ENCODE data around the gene CAMK1G. TPM values are rescaled to one million over a fixed set of nuclear protein-coding genes. Genes with fewer than 3 reads are reported as not detected.

The CAMK1G gene
- total and polyA plus RNA-seq, 10 of the 15 experiments (the other 5 are each of a cell fraction or from before 2014, with no cell fraction given) = 0.18 to 0.20 TPM; not detected in 8

- TF ChIP-seq IRF5 (IDR thresholded peaks at IDR 0.05; ENCODE audit: borderline replicate concordance) (no peak), ZBTB11 (CRISPR knock-in tag; IDR thresholded peaks at IDR 0.05) (no peak)
These were observed 35.4 kb downstream of the CAMK1G start (continued) for GRCh38 chr1:209618756-209619420.

GRCh38 chr1:209619696-209620486, 36.4 kb downstream of the CAMK1G start:
- H3K4me2 ChIP-seq (ENCODE audit: control insufficient read depth, insufficient read depth) = no peak overlapping the region
- POLR2A ChIA-PET = no interaction called here
- H3K79me2 ChIP-seq (ENCODE audit: control insufficient read depth, insufficient read depth, low read length) = no peaks in the 10 kb centered on the region
- intact Hi-C loops (cut with micrococcal nuclease; ENCODE audit: unreplicated experiment) (no loop called here), in situ Hi-C loops (cut with MboI) (loop anchor here (10.0 kb wide), 1 partner anchor 45 kb away; no protein-coding TSS in a partner anchor)
- H3K4me3 ChIP-seq = no peak overlapping the region
- FAIRE-seq (no peak), ATAC-seq (no peak), DNase-seq (ENCODE audit: low read depth, low spot score) (no peak)
- H3K36me3 ChIP-seq (ENCODE audit: control insufficient read depth in 2 of 2, insufficient read depth in 2 of 2, low read length in 1 of 2) = no peaks in the 10 kb centered on the region
- RAD21 ChIA-PET (ENCODE audit: unreplicated experiment) = interaction anchor here (1.1 to 1.4 kb wide), 2 partner anchors 9 to 12 kb away, joined by 3 read pairs; no protein-coding TSS in a partner anchor
- no peaks in the 10 kb centered on the region for H4K20me1 ChIP-seq (ENCODE audit: control insufficient read depth, insufficient read depth)
- H3K27me3 ChIP-seq (replicated peaks in 1 of 2; ENCODE audit: control insufficient read depth in 2 of 2, insufficient read depth in 2 of 2, low read length in 1 of 2) = peaks cover 0 to 4% of the 10 kb centered on the region in 2 experiments; a peak in 2 of 4 replicates
- CTCF ChIA-PET = interaction anchor here (1.3 to 2.8 kb wide), 9 partner anchors 8 to 71 kb away, joined by 3 to 14 read pairs (median 5); no protein-coding TSS in a partner anchor
- H3K9me3 ChIP-seq (replicated peaks; ENCODE audit: control insufficient read depth, insufficient read depth, low read length) = no peaks in the 10 kb centered on the region
- H2AFZ ChIP-seq (ENCODE audit: control insufficient read depth, low read depth, low read length) = no peak overlapping the region
- H3K4me1 ChIP-seq (ENCODE audit: control insufficient read depth, insufficient read depth, low read length) = no peaks in the 10 kb centered on the region
- WGBS (ENCODE audit: insufficient coverage, insufficient replicate concordance, low lambda C conversion rate, missing lambda C conversion rate) = 53% methylated on average over 6 of the region's 7 CpGs
- SMC1A ChIA-PET (ENCODE audit: uncharacterized antibody, unreplicated experiment) = interaction anchor here (0.6 to 1.5 kb wide), 8 partner anchors 8 to 30 kb away, joined by 3 to 7 read pairs (median 3); no protein-coding TSS in a partner anchor
- no TSS peak for BruUV-seq (replicated peaks)
- H3K27ac ChIP-seq (ENCODE audit: control insufficient read depth, insufficient read depth) = no peak overlapping the region
- H3K9ac ChIP-seq (ENCODE audit: control insufficient read depth, insufficient read depth, low read length) = no peak overlapping the region
- TF ChIP-seq ZBED1 (IDR thresholded peaks at IDR 0.05; ENCODE audit: borderline replicate concordance) (no peak), POLR2A (IDR thresholded peaks at IDR 0.05; ENCODE audit: low read depth, low read length) (no peak), CHD2 (IDR thresholded peaks at IDR 0.05; ENCODE audit: borderline replicate concordance, low read depth, low read length) (no peak), SUZ12 (IDR thresholded peaks at IDR 0.05; ENCODE audit: unreplicated experiment) (no peak), SMC3 (IDR thresholded peaks at IDR 0.05; ENCODE audit: borderline replicate concordance, low read length) (no peak), JUNB (IDR thresholded peaks at IDR 0.05) (no peak), SREBF1 (IDR thresholded peaks at IDR 0.05; ENCODE audit: low read length) (no peak), SRF (IDR thresholded peaks at IDR 0.05; ENCODE audit: low read depth in 2 of 2, low read length in 2 of 2) (no peak), ETV6 (conservative IDR thresholded peaks at IDR 0.05 in 1 of 2, IDR thresholded peaks at IDR 0.05 in 1 of 2; ENCODE audit: borderline replicate concordance in 1 of 2, low read depth in 1 of 2) (no peak), MEF2B (IDR thresholded peaks at IDR 0.05; ENCODE audit: partially characterized antibody, poor library complexity, severe bottlenecking) (no peak), STAT1 (conservative IDR thresholded peaks at IDR 0.05) (no peak), NFIC (IDR thresholded peaks at IDR 0.05; ENCODE audit: low read depth, low read length) (no peak), EP300 (IDR thresholded peaks at IDR 0.05; ENCODE audit: borderline replicate concordance in 1 of 2, control insufficient read depth in 1 of 2, low read depth in 2 of 2, low read length in 2 of 2) (no peak), DPF2 (IDR thresholded peaks at IDR 0.05) (no peak), ZNF217 (IDR thresholded peaks at IDR 0.05) (no peak)

Data from GM12878 (cell line).